Measurements from ENCODE around the gene LRGUK.
"Not testable (repeated sequence)": the region's sequence is repeated elsewhere in the genome, so short reads cannot be mapped to it uniquely, and the experiment has no call there.

The LRGUK gene

DNA sequence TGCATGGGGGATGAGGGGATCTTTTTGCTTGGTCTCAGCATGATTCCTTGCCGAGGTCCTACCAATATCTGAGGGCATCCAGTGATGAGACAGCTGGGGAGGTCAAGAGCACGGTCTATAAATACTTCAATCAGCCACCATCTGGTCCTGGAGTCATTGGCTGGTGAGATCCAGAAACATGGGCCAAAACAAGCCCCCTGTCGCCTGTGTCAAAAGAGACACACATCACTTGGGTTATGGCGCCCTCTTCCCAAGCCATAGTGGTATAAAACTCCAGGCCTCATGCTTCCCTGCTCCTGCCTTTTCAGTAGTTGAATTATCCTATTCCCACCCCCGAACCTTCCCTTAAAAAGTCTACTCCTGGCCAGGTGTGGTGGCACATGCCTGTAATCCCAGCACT lies 128.7 kb downstream of the LRGUK start:
- DNase-seq, result no peak

DNA sequence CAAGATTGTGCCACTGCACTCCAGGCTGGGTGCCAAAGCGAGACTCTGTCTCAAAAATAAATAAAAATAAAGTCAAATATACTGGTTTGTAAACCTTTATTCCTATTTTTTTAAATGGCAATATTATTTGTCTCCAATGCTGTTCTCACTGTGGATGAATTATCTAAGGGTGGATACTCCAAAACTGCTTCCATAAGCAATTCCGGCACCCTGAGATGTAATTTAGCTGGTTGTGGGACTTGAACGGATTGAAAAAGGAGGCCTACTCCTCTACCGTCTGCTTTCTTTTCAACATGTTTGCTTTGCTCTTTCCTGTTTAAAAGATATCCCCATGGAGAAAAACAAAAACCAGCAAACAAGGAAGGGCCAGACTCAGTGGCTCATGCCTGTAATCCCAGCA lies 135.2 kb downstream of the LRGUK start:
- no peak for DNase-seq

DNA sequence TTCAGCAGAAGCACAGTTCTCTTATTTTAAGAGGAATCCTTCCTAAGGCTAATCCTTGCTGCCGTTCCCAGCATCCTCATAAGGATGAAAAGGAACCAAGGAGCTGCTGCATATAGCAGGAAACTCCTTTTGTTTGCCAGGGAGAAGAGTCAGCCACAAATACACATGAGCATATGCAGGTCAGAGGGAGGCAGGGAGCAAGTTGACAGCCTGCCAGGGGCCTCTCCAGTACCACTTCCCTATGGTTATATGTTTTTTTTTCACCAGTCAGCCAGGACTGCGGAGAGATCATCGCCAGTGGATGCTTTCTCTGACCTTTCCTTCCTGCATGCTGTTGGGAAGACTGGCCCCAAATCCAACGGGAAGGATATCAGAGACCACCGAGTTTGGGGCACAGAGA lies 149.8 kb downstream of the LRGUK start:
- DNase-seq, result peak; percentile 33

DNA sequence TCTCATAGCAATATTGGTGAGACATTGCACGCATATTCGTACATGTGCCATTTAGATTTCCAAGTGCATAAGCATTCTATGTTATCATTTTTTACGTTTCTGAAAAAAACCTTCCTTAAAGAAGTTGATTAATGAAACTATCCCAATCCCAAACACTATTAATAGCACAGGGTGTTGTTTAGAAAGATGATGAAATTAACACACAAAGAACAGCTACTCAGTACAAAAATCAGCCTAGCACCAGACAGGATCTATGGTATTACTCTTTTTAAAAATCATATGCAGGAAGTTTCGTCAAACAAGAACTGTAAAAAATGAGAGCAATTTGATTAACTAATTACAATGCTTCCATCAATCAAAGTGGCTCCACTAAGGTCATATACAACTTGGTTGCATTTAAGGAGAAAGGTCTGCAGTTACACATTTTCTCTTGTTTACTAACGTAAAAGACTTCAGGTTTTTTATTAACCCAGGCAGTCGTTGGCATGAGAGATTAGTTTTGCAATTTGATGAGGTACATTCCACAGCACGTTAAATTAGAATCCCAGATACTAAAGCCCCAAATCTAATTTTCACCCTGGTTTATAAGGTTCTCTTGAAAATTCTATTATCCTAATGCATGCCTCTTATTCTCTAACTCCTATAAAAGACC lies 151.5 kb downstream of the LRGUK start:
- DNase-seq, result no peak

DNA sequence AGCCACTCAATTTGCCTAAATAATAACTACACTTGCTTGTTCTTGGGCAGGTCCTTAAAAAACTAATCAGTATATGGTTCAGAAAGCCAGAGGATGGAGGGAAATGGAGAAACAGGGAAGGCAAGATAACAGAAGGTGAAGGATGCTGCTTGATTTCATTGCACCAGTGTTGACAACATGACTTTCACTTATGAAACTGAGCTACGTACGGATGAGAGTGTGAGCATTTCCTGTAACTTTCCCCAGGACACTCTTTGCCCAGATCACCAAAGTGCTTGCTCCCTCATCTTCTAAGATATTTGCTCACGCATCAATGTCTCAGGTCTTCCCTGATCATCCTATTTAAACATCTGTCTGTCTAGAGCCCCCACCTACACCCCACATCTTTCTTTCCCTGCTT lies 152.2 kb downstream of the LRGUK start:
- no peak for DNase-seq

DNA sequence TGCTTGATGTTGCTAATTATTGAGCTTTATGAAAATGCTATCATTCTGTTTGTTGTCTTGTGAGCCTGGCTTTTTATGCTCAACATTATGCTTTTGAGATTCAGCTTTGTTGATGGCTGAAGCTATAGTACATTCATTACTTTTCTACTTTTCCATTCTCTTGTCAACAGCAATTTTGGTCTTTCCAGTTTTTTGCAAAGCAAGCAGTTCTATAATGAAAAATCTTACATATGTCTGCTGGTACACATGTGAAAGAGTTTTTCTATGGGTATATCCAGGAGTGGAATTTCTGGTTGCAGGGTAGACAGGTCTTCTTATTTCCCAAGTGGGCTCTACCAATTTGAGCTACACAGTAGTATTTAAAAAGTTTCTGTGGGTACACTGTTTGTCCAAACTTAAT lies 152.8 kb downstream of the LRGUK start:
- DNase-seq, result no peak

DNA sequence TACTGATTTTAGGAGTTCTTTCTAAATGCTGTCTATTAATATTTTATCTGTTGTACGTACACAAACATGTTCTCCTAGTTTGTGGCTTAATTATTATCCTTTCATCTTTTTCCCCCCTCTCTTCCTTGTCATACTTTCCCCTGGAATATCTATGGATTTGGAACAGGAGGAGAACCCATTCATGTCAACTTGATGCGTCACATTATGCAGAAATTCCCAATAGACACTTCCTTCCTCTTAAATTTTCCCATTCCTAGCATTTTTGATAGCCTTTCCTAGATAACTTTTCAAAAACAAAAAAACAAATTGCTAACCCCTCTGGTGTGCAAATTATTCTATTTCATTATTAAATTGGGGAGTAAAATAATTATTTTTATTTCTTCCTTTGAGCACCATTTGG lies 153.4 kb downstream of the LRGUK start:
- no peak for DNase-seq

DNA sequence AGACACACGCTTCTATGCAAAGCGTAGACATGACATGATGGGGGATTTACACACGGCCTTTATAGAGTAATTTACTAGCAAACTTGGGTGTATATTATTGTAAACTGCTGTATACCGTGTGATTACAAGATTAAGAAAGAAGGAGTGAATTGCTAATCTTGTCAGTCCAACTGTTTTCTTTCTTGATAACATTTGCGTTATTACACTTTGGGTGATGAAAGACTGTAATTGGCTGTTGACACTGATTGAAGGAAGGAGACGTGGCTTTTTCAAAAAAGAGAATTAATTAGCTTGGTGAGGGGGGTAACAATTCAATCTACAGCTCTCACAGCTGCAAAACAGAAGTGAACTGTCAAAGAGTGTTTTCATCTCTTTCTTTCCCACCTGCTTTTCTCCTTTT lies 156.9 kb downstream of the LRGUK start:
- no peak for DNase-seq

DNA sequence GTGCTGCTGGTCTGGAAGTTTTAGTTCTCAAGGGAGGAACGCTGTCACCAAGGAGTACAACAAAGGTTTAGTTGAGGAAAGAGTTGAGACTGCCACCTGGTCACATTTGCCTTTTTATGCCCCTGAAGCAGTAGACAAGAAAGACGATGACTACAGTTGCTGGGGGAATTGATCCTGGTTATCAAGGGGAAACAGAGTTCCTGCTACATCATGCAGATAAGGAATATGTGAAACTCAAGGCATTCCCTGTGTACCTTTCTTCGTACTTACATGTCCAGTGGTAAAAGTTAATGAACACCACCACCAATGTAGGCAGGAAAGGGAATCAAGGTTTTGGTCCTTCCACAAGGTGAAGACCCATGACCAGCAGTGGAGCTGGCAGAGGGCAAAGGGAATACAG lies 157.8 kb downstream of the LRGUK start:
- no peak for DNase-seq

DNA sequence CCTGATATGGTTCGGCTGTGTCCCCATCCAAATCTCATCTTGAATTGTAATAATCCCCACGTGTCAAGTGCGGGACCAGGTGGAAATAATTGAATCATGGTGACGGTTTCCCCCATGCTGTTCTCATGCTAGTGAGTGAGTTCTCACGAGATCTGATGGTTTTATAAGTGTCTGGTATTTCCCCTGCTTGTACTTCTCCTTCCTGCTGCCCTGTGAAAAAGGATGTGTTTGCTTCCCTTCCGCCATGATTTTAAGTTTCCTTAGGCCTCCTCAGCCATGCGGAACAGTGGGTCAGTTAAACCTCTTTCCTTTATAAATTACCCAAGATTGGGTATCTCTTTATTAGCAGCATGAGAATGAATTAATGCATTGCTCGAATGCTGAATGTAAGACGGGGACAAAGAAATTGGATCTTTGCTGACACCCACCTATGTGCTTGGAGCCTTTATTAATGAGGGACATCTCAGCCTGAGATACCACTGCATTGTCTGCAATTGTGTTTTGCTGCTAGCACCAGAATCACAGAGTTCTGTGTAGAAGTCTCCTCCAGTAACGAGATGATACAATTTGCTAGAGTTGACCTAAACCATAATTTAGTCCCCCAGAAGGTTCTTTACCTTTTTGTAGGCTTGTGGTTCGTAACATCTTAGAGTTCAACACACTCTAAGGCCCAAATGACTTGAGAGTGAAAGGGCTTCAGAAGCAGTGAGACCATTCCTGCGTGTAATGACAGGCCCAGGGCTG lies 160.9 kb downstream of the LRGUK start:
- no peak for DNase-seq

DNA sequence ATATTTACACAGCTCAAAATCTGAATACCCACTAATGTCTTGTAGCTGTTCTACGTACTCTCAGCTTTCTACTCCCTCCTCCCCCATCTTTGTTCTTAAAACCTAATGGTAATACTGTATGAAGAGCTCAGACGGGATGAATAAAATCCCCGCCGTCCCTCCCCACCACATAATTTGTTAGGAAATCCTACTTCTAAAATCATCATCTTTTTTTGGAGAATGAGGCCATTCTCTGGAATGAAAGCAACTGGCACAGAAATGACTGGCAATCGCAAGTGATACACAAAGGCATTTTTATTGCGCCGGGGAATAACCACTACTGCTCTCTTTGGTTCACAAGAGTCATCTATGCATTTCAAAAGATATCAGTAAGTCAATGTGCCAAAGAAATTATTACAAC lies 162.3 kb downstream of the LRGUK start:
- DNase-seq, result no peak

DNA sequence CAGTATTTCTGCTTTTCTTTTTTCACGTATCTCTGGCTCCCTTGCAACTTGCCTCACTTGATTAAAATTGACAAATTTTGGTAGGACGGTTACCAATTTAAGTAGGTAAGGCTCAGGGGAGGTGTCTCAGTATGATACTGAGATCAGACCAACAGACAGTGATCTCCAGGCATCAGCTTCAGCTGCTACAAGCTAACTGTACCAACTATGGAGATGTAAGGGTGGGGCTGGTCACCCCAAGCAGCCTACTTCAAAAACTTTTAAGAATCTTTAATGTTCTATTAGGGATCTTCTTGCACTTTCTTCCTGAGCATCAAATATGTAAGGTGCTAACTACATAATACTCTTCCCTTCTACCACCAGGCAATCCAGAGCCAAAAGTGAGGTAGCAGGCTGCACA lies 162.7 kb downstream of the LRGUK start:
- DNase-seq, result no peak

DNA sequence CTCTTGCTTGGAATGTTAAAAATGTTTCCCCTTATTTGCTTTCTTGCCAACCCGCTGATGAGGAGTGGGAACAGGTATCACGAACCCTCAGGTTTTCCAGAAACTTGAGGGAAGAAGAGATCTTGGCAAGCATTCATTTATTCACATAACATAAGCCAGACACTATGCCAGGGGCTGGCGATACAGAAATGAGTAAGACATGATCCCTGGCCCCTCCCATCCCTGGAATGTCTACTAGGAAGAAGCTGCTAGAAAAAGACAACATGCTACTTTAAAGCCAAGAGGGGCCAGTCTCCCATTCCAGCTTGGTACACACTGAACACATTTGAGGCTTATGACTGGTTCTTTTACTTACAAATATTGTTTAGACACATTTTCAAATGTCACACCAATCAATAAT lies 163.1 kb downstream of the LRGUK start:
- DNase-seq, result no peak

DNA sequence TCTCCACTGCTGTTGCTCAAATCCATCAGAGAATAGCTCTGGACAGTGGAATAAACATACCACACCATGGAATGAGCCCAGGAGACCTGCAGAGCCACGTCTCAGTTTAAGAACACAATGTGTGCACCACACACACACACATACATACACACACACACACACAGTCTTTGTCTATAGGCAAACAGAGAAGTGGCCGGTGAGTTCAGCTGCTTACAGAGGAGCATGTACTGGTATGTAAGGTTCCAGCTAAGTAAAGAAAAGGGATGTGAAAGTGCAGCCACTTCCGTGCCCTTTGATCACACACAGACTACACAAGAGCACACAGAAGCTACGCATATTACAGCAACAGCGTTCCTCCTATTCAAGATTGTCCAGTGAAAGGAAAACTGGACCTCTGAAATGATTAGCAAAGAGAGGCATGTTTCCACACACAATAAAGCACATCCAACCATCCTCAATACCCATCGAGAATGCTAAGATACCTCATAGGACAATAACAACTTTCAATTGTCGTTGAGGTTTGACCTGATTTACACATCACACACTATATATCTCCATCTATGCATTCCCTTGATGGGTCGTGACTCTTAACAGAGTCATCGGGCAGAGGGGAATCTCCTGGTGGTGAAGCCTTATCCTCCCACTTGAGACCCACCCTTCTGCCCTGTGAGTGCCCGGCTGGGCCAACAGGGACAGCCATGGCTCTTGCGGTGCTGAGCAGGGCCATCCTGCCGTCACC lies 166.0 kb downstream of the LRGUK start:
- no peak for DNase-seq

DNA sequence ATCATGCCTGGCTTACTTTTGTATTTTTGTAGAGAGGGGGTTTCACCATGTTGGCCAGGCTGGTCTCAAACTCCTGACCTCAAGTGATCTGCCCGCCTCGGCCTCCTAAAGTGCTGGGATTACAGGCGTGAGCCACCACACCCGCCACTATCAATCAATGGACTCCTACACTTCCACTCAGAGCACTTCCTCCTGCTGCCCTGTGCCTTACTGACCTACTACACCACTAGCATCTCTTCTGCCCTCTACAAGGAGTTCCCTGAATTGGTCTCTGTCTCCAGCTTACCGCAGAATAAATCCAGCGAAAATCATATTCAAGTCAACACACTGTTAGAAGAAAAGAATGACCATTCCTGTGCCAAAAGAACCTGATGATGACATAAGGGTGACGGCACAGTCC lies 168.8 kb downstream of the LRGUK start:
- not testable (repeated sequence) for DNase-seq

DNA sequence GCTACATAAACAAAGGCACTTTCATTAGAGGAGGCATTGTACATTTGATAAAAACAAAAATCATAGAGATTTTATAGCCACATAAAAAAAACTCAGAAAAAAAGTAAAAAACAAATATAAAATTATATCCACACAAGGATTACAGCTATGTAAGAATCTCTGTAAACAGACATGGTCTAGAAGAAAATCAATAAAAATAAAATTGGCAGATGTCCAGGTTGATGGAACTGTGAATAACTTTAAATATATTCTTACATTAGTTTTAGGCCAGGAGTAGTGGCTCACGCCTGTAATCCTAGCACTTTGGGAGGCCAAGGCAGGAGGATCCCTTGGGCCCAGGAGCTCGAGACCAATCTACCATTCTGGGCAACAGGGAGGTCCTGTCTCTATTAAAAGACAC lies 170.3 kb downstream of the LRGUK start:
- DNase-seq, result no peak

DNA sequence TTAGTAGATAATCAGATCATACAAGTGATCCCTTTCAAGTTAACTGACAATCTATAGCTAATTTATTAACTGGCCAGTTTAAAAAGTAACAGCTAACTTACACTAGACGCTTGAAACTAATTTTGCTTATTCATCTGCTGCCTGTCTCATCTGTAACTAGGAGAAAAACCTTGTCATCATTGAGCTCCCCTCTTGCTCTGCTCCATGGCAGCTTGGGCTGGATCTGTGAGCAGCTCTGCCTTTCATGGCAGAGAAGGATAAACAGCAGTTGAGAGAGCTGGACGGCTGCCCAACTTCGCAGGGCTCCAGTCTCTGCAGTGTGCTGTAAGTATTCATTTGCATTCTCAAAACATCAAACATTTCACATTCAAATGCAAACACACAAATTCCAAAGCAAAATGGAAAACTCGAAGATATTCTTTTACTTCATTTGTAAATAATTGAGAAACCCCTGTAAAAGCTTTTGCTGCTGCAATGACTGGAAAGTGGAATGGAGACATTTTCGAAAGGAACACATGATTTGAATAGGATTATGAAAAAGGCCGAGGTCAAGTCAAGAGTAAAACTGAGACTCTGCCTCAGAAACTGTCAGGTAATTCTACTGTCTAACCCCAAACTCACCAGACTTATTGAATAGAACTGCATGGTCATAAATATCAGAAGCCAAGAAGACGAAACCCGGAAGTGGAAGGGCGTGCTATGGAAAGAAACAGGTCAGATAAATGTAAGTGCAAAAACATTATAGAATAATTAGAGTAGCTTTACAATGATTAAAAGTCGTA lies 172.0 kb downstream of the LRGUK start:
- DNase-seq, result peak; percentile 79

DNA sequence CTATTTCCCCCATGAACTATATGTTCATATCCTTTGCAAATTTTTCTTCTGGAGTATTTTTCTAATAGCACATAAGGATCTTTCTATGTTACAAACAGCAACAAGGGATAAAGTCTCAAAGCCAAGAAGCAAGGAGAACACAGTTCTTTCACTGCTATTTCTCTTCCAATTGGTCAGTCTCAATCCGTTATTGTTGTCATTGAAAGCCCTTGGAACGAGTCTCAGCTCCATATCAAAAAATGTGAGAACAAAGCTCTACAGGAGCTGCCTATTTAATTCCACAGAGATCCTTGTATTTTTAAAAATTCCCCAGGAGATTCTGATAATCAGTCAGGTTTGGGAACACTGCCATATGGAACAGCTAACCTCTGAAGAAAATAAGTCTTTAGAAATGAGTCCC lies 173.8 kb downstream of the LRGUK start:
- no peak for DNase-seq

DNA sequence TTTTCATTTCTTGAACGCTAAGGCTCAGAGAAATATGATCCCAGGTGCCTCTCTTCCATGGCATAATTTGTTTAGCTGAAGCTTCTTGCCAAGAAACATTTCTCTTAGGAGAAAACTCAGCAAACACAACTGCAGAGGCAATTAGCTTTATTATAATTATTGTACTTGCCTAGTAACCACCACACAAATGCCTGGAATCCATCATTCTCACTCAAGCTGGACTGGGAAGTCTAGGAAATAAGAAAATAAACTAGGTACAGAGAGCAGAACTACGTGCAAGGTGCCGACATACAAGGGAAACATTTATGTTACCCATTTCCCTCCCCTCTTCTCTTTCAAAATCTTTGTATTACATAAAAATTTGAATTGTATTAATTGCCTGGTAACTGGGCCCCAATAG lies 174.5 kb downstream of the LRGUK start:
- no peak for DNase-seq

DNA sequence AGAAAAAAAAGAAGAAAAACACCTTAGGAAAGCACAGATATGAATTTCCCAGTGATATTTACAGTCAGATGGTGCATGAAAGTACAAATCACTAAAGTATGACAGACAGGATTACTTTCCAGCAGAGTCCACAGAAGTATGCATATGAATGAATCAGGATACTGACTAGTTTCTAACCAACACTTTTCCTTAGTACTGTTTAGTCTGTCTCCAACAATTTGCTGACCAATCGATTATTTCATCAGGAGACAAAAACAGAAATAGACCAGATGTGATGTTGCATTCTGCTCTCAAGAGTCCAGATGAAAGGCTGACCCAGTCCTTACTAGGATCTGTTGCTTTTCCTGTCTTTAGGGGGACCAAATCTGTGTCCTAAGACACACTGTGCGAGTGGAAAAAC lies 175.0 kb downstream of the LRGUK start:
- no peak for DNase-seq

DNA sequence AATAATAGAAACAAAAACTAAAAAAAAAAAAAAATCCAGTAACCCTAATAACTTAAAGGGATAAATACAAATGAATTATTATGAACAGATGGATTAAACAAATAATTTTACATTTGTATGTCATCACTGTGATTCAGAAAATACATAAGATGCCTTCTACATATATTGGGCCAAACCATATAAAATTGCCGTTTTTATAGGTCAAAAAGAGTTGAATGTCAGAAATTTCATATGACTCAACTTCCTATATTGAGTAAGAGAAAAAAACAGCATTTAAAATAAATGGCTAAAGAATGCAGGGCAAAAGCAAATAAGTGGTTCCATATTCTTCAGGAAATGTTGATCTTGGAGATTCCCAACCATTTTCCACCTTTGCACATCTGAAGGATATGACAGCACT lies 180.2 kb downstream of the LRGUK start:
- DNase-seq, result no peak

DNA sequence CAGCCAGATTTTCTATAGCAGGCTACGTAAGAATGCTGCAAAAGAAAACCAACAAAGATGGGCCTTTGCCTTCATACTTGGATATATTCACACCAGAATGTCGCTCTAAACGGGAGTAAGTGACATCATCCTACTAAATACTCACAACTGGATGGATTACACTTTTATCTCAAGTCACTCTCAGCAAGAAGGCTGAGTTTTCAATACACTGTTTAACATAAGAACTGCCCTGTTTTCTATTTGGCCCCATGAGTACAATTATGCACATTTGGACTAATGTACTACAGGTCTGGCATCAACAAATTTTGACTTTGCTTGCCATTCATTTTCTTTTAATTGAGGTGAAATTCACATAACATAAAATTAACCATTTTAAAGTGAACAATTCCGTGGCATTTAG lies 181.4 kb downstream of the LRGUK start:
- DNase-seq, result no peak

DNA sequence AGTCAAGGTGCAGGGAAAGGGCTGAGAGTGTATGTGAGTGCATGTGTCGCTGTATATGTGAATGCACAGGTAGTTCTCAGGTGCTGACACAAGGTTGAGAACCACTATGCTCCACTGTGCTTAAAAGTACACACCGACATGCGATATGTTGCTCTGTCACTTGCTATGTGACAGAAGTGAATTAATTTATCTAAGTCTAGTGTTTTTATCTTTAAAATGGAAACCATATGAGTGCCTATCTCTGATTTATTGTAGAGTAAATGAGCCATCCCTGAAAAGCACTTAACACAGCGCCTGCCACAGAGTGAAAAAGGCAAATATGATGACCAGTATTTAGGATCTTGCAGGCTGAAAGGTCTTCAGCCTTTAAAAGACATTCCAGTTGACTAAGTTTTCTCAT lies 184.7 kb downstream of the LRGUK start:
- DNase-seq, result no peak

DNA sequence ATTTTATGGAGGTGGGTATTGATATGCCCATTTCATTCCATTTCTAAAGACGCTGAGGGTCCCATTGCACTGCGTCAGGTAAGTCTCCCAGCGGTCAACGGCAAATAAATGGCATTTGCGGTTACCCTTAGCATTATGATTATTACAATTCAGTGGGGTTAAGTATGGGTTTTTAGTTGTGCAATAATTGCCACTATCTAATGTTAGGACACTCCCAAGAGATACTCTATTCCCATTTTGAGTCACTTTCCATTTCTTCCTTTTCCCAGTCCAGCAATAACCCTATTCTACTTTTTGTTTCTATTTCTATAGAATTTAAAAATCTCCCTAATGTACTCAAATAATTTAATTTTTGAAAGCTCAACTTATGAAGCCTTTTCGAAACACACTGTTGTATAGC lies 185.6 kb downstream of the LRGUK start:
- DNase-seq, result no peak
